ENCODE data around the gene PTAFR.

PTAFR gene

GRCh38 chr1:28114844-28115243 is 61.6 kb downstream of the PTAFR start:
- Histone ChIP-seq H3K4me1 (ENCODE audit: insufficient read depth, insufficient read length) (no peaks in the 10 kb centered on the region), H3K36me3 (ENCODE audit: insufficient read depth, insufficient read length, low read length) (no peaks in the 10 kb centered on the region), H3K4me3 (ENCODE audit: insufficient read length, low read depth) (no peak overlapping the region), H3K9me3 (ENCODE audit: insufficient read depth, low read length) (no peaks in the 10 kb centered on the region), H3K27me3 (ENCODE audit: insufficient read depth, insufficient read length) (no peaks in the 10 kb centered on the region), H3K9ac (ENCODE audit: insufficient read length, low read depth) (no peak overlapping the region)
- TF ChIP-seq ZNF274 (IDR thresholded peaks at IDR 0.05; ENCODE audit: low read depth, low read length) (no peak), SUZ12 (IDR thresholded peaks at IDR 0.05; ENCODE audit: extremely low read depth, insufficient read depth, insufficient read length) (no peak), YY1 (IDR thresholded peaks at IDR 0.05; ENCODE audit: insufficient read depth, insufficient read length) (no peak)
- no peak for DNase-seq (ENCODE audit: low read depth, low spot score)

GRCh38 chr1:28113242-28113572 is 63.3 kb downstream of the PTAFR start:
- DNase-seq (ENCODE audit: low read depth, low spot score): no peak
- Histone ChIP-seq H3K9ac (ENCODE audit: insufficient read length, low read depth) (no peak overlapping the region), H3K27me3 (ENCODE audit: insufficient read depth, insufficient read length) (no peaks in the 10 kb centered on the region), H3K36me3 (ENCODE audit: insufficient read depth, insufficient read length, low read length) (no peaks in the 10 kb centered on the region), H3K4me3 (ENCODE audit: insufficient read length, low read depth) (no peak overlapping the region), H3K9me3 (ENCODE audit: insufficient read depth, low read length) (no peaks in the 10 kb centered on the region), H3K4me1 (ENCODE audit: insufficient read depth, insufficient read length) (no peaks in the 10 kb centered on the region)
- TF ChIP-seq SUZ12 (IDR thresholded peaks at IDR 0.05; ENCODE audit: extremely low read depth, insufficient read depth, insufficient read length) (no peak), ZNF274 (IDR thresholded peaks at IDR 0.05; ENCODE audit: low read depth, low read length) (no peak), YY1 (IDR thresholded peaks at IDR 0.05; ENCODE audit: insufficient read depth, insufficient read length) (no peak)

DNA sequence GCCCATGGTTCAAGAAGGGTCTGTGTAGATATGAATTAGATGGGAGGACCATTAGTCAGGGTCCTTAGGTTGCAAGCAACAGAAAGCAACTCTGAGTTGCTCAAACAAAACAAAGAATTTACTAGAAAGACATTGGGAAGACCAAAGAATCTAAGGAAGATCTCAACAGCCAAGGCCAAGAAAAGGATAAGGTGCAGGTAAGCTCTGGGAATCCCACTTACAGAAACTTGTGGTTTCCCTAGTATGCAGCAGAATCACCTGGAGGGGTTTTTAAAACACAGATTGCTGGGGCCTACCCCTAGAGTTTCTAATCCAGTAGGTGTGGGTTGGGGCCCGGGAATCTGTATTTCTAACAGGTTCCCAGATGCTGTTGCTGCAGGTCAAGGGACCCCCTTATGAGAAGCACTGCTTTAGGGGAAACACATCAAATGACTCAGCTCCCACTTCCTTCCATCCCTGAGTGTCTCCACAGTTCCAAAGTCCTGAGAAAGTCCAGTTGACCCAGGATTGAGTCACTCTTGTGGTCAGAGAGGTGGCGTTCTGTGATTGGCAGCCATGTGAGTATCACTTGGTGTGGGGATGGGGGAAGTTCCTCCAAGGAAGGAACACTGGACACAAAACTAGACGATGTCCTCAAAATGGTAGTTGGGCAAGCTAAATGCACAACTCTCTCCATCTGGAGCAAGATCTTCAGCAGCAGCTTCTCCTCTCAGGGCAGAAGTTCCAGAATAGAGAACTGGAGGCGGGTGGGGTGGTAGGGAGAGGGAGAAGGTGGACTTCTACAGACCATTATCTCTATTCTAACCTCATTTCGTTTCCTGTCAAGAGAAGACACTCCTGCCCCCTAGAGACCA is 63.9 kb downstream of the PTAFR start:
- no peaks in the 10 kb centered on the region for H3K9me3 ChIP-seq (ENCODE audit: insufficient read depth, low read length)
- TF ChIP-seq YY1 (IDR thresholded peaks at IDR 0.05; ENCODE audit: insufficient read depth, insufficient read length) (no peak), ZNF274 (IDR thresholded peaks at IDR 0.05; ENCODE audit: low read depth, low read length) (no peak), SUZ12 (IDR thresholded peaks at IDR 0.05; ENCODE audit: extremely low read depth, insufficient read depth, insufficient read length) (no peak)
- no peak overlapping the region for H3K4me3 ChIP-seq (ENCODE audit: insufficient read length, low read depth)
- no peaks in the 10 kb centered on the region for H3K36me3 ChIP-seq (ENCODE audit: insufficient read depth, insufficient read length, low read length)
- DNase-seq (ENCODE audit: low read depth, low spot score): no peak
- no peak overlapping the region for H3K9ac ChIP-seq (ENCODE audit: insufficient read length, low read depth)
- no peaks in the 10 kb centered on the region for H3K4me1 ChIP-seq (ENCODE audit: insufficient read depth, insufficient read length)
- no peaks in the 10 kb centered on the region for H3K27me3 ChIP-seq (ENCODE audit: insufficient read depth, insufficient read length)

DNA sequence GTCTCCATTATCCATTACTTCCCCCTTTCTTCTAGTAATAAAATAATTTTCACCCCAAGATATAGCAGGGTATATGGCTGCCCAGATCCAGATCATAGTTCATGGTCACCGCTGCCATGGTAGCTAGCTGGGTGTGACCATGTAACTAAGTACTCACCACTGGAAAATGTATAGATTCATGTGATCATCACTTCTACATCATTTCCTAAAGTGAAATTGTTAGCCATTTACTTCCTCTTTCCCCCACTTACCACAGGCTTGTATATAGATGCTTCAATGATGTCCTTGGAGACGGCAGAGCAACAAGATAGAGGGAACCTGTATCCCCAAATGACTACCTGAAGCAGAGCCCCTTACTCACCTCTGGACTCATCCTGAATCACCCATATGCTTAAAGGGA is 65.3 kb downstream of the PTAFR start:
- no peak for TF ChIP-seq ZNF274 (IDR thresholded peaks at IDR 0.05; ENCODE audit: low read depth, low read length)
- no peak for TF ChIP-seq YY1 (IDR thresholded peaks at IDR 0.05; ENCODE audit: insufficient read depth, insufficient read length)
- no peak for TF ChIP-seq SUZ12 (IDR thresholded peaks at IDR 0.05; ENCODE audit: extremely low read depth, insufficient read depth, insufficient read length)
- H3K4me3 ChIP-seq (ENCODE audit: insufficient read length, low read depth): no peak overlapping the region
- DNase-seq (ENCODE audit: low read depth, low spot score): no peak

DNA sequence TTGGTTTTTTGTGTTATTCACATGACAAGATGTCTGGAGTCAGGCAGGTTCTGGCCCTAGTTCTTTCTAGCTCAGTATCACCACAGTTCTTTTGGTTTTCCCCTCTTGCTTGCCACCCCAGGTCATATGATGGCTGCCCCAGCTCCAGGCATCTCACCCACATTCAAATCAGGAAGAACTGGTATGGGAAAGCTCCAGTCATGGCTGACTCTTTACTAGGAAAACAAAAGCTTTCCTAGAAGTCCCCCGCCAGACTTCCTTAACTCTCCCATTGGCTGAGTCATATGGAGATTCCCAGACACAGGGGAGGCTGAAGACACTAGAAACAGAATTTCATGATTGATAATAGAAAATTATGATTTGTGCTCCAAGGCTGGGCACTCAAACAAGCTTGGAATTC is 65.9 kb downstream of the PTAFR start:
- Histone ChIP-seq H3K36me3 (ENCODE audit: insufficient read depth, insufficient read length, low read length) (no peaks in the 10 kb centered on the region), H3K9me3 (ENCODE audit: insufficient read depth, low read length) (no peaks in the 10 kb centered on the region), H3K4me1 (ENCODE audit: insufficient read depth, insufficient read length) (no peaks in the 10 kb centered on the region), H3K27me3 (ENCODE audit: insufficient read depth, insufficient read length) (no peaks in the 10 kb centered on the region), H3K4me3 (ENCODE audit: insufficient read length, low read depth) (no peak overlapping the region), H3K9ac (ENCODE audit: insufficient read length, low read depth) (no peak overlapping the region)
- DNase-seq (ENCODE audit: low read depth, low spot score): no peak
- no peak for TF ChIP-seq ZNF274 (IDR thresholded peaks at IDR 0.05; ENCODE audit: low read depth, low read length)
- TF ChIP-seq YY1 (IDR thresholded peaks at IDR 0.05; ENCODE audit: insufficient read depth, insufficient read length): no peak
- TF ChIP-seq SUZ12 (IDR thresholded peaks at IDR 0.05; ENCODE audit: extremely low read depth, insufficient read depth, insufficient read length): no peak

More for the DNA sequence above, 65.3 kb downstream of the PTAFR start:
- no peak overlapping the region for H3K9ac ChIP-seq (ENCODE audit: insufficient read length, low read depth)
- no peaks in the 10 kb centered on the region for H3K36me3 ChIP-seq (ENCODE audit: insufficient read depth, insufficient read length, low read length)
- H3K4me1 ChIP-seq (ENCODE audit: insufficient read depth, insufficient read length): no peaks in the 10 kb centered on the region
- H3K27me3 ChIP-seq (ENCODE audit: insufficient read depth, insufficient read length): no peaks in the 10 kb centered on the region
- H3K9me3 ChIP-seq (ENCODE audit: insufficient read depth, low read length): no peaks in the 10 kb centered on the region

- no peak overlapping the region for H3K4me3 ChIP-seq (ENCODE audit: insufficient read length, low read depth)
- no peaks in the 10 kb centered on the region for H3K9me3 ChIP-seq (ENCODE audit: insufficient read depth, low read length)
- no peaks in the 10 kb centered on the region for H3K36me3 ChIP-seq (ENCODE audit: insufficient read depth, insufficient read length, low read length)
- no peak overlapping the region for H3K9ac ChIP-seq (ENCODE audit: insufficient read length, low read depth)
- no peaks in the 10 kb centered on the region for H3K4me1 ChIP-seq (ENCODE audit: insufficient read depth, insufficient read length)
- H3K27me3 ChIP-seq (ENCODE audit: insufficient read depth, insufficient read length): no peaks in the 10 kb centered on the region
- no peak for DNase-seq (ENCODE audit: low read depth, low spot score)
- no peak for TF ChIP-seq ZNF274 (IDR thresholded peaks at IDR 0.05; ENCODE audit: low read depth, low read length)
- no peak for TF ChIP-seq SUZ12 (IDR thresholded peaks at IDR 0.05; ENCODE audit: extremely low read depth, insufficient read depth, insufficient read length)
- no peak for TF ChIP-seq YY1 (IDR thresholded peaks at IDR 0.05; ENCODE audit: insufficient read depth, insufficient read length)
Observed at GRCh38 chr1:28109639-28110038, 66.9 kb downstream of the PTAFR start.

DNA sequence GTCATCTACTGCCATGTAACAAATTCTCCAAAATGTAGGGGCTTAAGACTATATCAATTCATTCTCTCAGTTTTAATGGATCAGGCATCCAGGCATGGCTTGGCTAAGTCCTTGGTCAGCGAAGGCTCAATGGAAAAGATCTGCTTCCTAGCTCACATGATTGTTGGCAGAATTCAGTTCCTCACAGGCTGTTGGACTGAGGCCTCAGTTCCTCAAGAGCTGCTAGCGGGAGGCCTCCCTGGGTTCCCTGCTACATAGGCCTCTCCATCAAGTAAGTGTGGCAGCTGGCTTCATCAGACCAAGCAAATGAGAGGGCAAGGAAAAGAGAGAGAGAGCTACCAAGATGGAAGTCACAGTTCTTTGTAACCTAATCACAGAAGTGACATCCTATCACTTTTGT is 68.5 kb downstream of the PTAFR start:
- no peaks in the 10 kb centered on the region for H3K36me3 ChIP-seq (ENCODE audit: insufficient read depth, insufficient read length, low read length)
- DNase-seq (ENCODE audit: low read depth, low spot score): no peak
- no peaks in the 10 kb centered on the region for H3K4me1 ChIP-seq (ENCODE audit: insufficient read depth, insufficient read length)
- no peak overlapping the region for H3K9ac ChIP-seq (ENCODE audit: insufficient read length, low read depth)
- TF ChIP-seq YY1 (IDR thresholded peaks at IDR 0.05; ENCODE audit: insufficient read depth, insufficient read length) (no peak), ZNF274 (IDR thresholded peaks at IDR 0.05; ENCODE audit: low read depth, low read length) (no peak), SUZ12 (IDR thresholded peaks at IDR 0.05; ENCODE audit: extremely low read depth, insufficient read depth, insufficient read length) (no peak)
- no peaks in the 10 kb centered on the region for H3K9me3 ChIP-seq (ENCODE audit: insufficient read depth, low read length)
- no peaks in the 10 kb centered on the region for H3K27me3 ChIP-seq (ENCODE audit: insufficient read depth, insufficient read length)
- H3K4me3 ChIP-seq (ENCODE audit: insufficient read length, low read depth): no peak overlapping the region
